H9 (cell line): ENCODE data around the gene F2. TPM values are rescaled to one million over a fixed set of nuclear protein-coding genes. Genes with fewer than 3 reads are reported as not detected.

Experiments
- DNase-seq: peaks from one replicate; pipeline ENCODE4 v3.0.0-alpha.2; 2017
- H2AFZ ChIP-seq: one replicate; pipeline ENCODE4 v1.6.1; 2013; ENCODE audit warnings: mild to moderate bottlenecking, low read length, control low read depth, moderate library complexity
- H2AK5ac ChIP-seq: 2 replicates; pipeline ENCODE4 v1.6.1; 2013; ENCODE audit warnings: low read length, control low read depth, mixed read lengths; ENCODE audit not compliant: insufficient read length
- H2BK120ac ChIP-seq: one replicate; pipeline ENCODE4 v1.6.1; 2013; ENCODE audit warnings: low read depth, mild to moderate bottlenecking, low read length, control low read depth, inconsistent platforms; ENCODE audit not compliant: poor library complexity, severe bottlenecking
- H2BK12ac ChIP-seq: 2 replicates; pipeline ENCODE4 v1.6.1; 2013; ENCODE audit warnings: low read length, control low read depth, mixed read lengths, low read depth; ENCODE audit not compliant: insufficient read length
- H2BK15ac ChIP-seq: 2 replicates; pipeline ENCODE4 v1.6.1; 2013; ENCODE audit warnings: low read depth, low read length, control low read depth
- H2BK20ac ChIP-seq: one replicate; pipeline ENCODE4 v1.6.1; 2013; ENCODE audit warnings: low read depth, mild to moderate bottlenecking, low read length, control low read depth, inconsistent platforms; ENCODE audit not compliant: poor library complexity, severe bottlenecking
- H2BK5ac ChIP-seq: 2 replicates; pipeline ENCODE4 v1.6.1; 2013; ENCODE audit warnings: low read length, control low read depth, mixed read lengths; ENCODE audit not compliant: insufficient read length
- H3K14ac ChIP-seq: 2 replicates; pipeline ENCODE4 v1.6.1; 2013; ENCODE audit warnings: low read length, control low read depth; ENCODE audit not compliant: insufficient read depth
- H3K18ac ChIP-seq: 2 replicates; pipeline ENCODE4 v1.6.1; 2013; ENCODE audit warnings: low read depth, mild to moderate bottlenecking, mixed read lengths, low read length, control low read depth; ENCODE audit not compliant: insufficient read length
- H3K23ac ChIP-seq: 2 replicates; pipeline ENCODE4 v1.6.1; 2013; ENCODE audit warnings: low read length, control low read depth, mixed read lengths, low read depth; ENCODE audit not compliant: insufficient read length
- H3K23me2 ChIP-seq: 2 replicates; pipeline ENCODE4 v1.6.1; 2013; ENCODE audit warnings: low read depth, mild to moderate bottlenecking, mixed read lengths, low read length, control low read depth; ENCODE audit not compliant: insufficient read length, poor library complexity, severe bottlenecking
- H3K27ac ChIP-seq: 2 replicates; pipeline ENCODE4 v1.5.1; 2013; ENCODE audit warnings: low read length, control low read depth, mixed read lengths, low read depth; ENCODE audit not compliant: insufficient read length
- H3K27me3 ChIP-seq: 2 replicates; pipeline ENCODE4 v1.6.1; 2013; ENCODE audit warnings: low read length, control low read depth, inconsistent platforms; ENCODE audit not compliant: insufficient read depth
- H3K4ac ChIP-seq: 2 replicates; pipeline ENCODE4 v1.6.1; 2013; ENCODE audit warnings: low read depth, mild to moderate bottlenecking, control low read depth, inconsistent platforms, low read length, moderate library complexity
- H3K4me1 ChIP-seq: 2 replicates; pipeline ENCODE4 v1.6.1; 2013; ENCODE audit warnings: low read length, control low read depth, inconsistent platforms; ENCODE audit not compliant: insufficient read depth
- H3K4me2 ChIP-seq: 2 replicates; pipeline ENCODE4 v1.6.1; 2013; ENCODE audit warnings: low read length, control low read depth, mixed read lengths; ENCODE audit not compliant: insufficient read length, insufficient read depth
- H3K56ac ChIP-seq: 2 replicates; pipeline ENCODE4 v1.6.1; 2013; ENCODE audit warnings: low read depth, mild to moderate bottlenecking, mixed read lengths, low read length, control low read depth; ENCODE audit not compliant: insufficient read length
- H3K79me1 ChIP-seq: 2 replicates; pipeline ENCODE4 v1.6.1; 2013; ENCODE audit warnings: low read depth, mild to moderate bottlenecking, moderate library complexity, low read length, control low read depth, inconsistent platforms; ENCODE audit not compliant: insufficient read depth, poor library complexity, severe bottlenecking
- H3K79me2 ChIP-seq: 2 replicates; pipeline ENCODE4 v1.6.1; 2013; ENCODE audit warnings: low read length, control low read depth, inconsistent platforms; ENCODE audit not compliant: insufficient read depth
- H3K9ac ChIP-seq: 2 replicates; pipeline ENCODE4 v1.6.1; 2013; ENCODE audit warnings: low read length, control low read depth, mixed read lengths; ENCODE audit not compliant: insufficient read length; ENCODE audit errors: extremely low read depth
- H3K9me3 ChIP-seq: one replicate; pipeline ENCODE4 v1.6.1; 2013; ENCODE audit warnings: low read depth, low read length, inconsistent platforms; ENCODE audit not compliant: control insufficient read depth
- H3T11ph ChIP-seq: one replicate; pipeline ENCODE4 v1.6.1; 2013; ENCODE audit warnings: mild to moderate bottlenecking, low read length, control low read depth, inconsistent platforms
- H4K20me1 ChIP-seq: one replicate; pipeline ENCODE4 v1.6.1; 2013; ENCODE audit not compliant: control insufficient read depth, insufficient read length, insufficient read depth
- H4K5ac ChIP-seq: 2 replicates; pipeline ENCODE4 v1.6.1; 2013; ENCODE audit warnings: low read depth, mild to moderate bottlenecking, mixed read lengths, low read length, control low read depth; ENCODE audit not compliant: insufficient read length
- H4K8ac ChIP-seq: replicated peaks from 2 replicates; pipeline ENCODE4 v1.6.1; 2013; ENCODE audit warnings: low read length, control low read depth, mixed read lengths, low read depth; ENCODE audit not compliant: insufficient read length
- H4K91ac ChIP-seq: 2 replicates; pipeline ENCODE4 v1.6.1; 2013; ENCODE audit warnings: low read depth, mild to moderate bottlenecking, moderate library complexity, mixed read lengths, low read length, control low read depth; ENCODE audit not compliant: insufficient read length
- H3K27ac Mint-ChIP-seq, 3 experiments: 2 replicates in 2 of 3; 3 replicates in 1 of 3; pipeline ENCODE4 v1.8.0; 2020 to 2021; ENCODE audit warnings: mixed read lengths in 3 of 3, mild to moderate bottlenecking in 1 of 3, moderate library complexity in 1 of 3
- H3K27me3 Mint-ChIP-seq: 2 replicates; pipeline ENCODE4 v1.8.0; 2021; ENCODE audit warnings: low read depth, mild to moderate bottlenecking, moderate library complexity, mixed read lengths
- H3K36me3 Mint-ChIP-seq, 3 experiments: 2 replicates in 2 of 3; 3 replicates in 1 of 3; pipeline ENCODE4 v1.8.0; 2020 to 2021; ENCODE audit warnings: low read depth in 3 of 3, mixed read lengths in 3 of 3; ENCODE audit not compliant: insufficient read depth in 1 of 3
- H3K4me1 Mint-ChIP-seq, 2 experiments: 2 replicates each; pipeline ENCODE4 v1.8.0; 2020; ENCODE audit warnings: mixed read lengths in 2 of 2
- H3K4me3 Mint-ChIP-seq, 2 experiments: 2 replicates in 1 of 2; 3 replicates in 1 of 2; pipeline ENCODE4 v1.8.0; 2020 to 2021; ENCODE audit warnings: mild to moderate bottlenecking in 2 of 2, mixed read lengths in 2 of 2, moderate library complexity in 1 of 2
- H3K9me3 Mint-ChIP-seq, 2 experiments: 2 replicates in 1 of 2; 3 replicates in 1 of 2; pipeline ENCODE4 v1.8.0; 2020; ENCODE audit warnings: mild to moderate bottlenecking in 2 of 2, mixed read lengths in 2 of 2, moderate library complexity in 1 of 2
- WGBS: extraction: QIAGEN DNeasy Blood & Tissue Kit; methylation state at CpG from one replicate; pipeline ENCODE4 v1.1.7; 2013; ENCODE audit warnings: missing lambda C conversion rate, low lambda C conversion rate, mixed read lengths; ENCODE audit not compliant: insufficient read length; ENCODE audit errors: extremely low coverage; 5-methylcytosine and 5-hydroxymethylcytosine counted together
- total RNA-seq: library from RNA; stranded (reverse); gene quantifications from 2 replicates; pipeline ENCODE4 v1.2.1, GENCODE V29; 2021
- TF ChIP-seq, protein P1 (sequence below): fragments of 200-600 bp; sonication (generic); conservative IDR thresholded peaks from 3 replicates; pipeline ENCODE4 v1.8.0; 2021; ENCODE audit warnings: antibody characterized with exemption, mild to moderate bottlenecking

The F2 gene
- total RNA-seq, 1 experiment from 2014 or later = not detected

DNA sequence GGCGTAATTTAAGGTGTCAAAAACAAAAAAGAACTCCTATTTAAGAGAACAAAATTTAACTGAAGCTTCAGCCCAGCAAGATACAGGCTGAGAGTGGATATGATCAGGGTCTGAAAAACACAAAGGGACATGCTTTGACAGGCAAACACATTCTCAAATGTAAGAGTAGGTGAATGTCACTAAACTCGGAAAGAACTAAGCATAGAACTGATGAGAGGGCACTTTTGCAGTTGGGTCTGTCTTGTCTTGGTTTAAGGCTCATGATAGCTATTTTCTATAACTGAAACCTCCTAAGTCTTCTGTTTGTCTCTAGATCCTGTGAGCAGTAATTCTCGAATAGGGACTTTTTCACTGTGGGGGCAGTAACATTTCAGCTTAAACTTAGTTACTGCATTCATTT, 27.0 kb downstream of the F2 start:
- Histone ChIP-seq H3T11ph (no peak overlapping the region), H3K9ac (no peak overlapping the region), H2BK120ac (no peak overlapping the region), H2BK15ac (no peak overlapping the region), H3K56ac (no peak overlapping the region), H4K5ac (no peak overlapping the region), H3K4me2 (no peak overlapping the region), H3K4me1 (no peaks in the 10 kb centered on the region), H2AK5ac (no peak overlapping the region), H3K18ac (no peak overlapping the region), H3K9me3 (no peaks in the 10 kb centered on the region), H4K20me1 (no peaks in the 10 kb centered on the region), H4K91ac (no peak overlapping the region), H2BK5ac (no peak overlapping the region), H3K23ac (no peak overlapping the region), H3K4ac (no peak overlapping the region), H2BK20ac (no peak overlapping the region), H3K14ac (no peak overlapping the region), H2AFZ (no peak overlapping the region), H3K27me3 (no peaks in the 10 kb centered on the region), H2BK12ac (no peak overlapping the region), H3K79me2 (no peaks in the 10 kb centered on the region), H3K23me2 (no peaks in the 10 kb centered on the region), H3K79me1 (no peaks in the 10 kb centered on the region), H4K8ac (no peak overlapping the region), H3K27ac (no peak overlapping the region)
- no peak overlapping the region; a peak in 1 of 7 replicates for H3K27ac Mint-ChIP-seq
- no peak for DNase-seq
- no peak overlapping the region for H3K4me3 Mint-ChIP-seq
- H3K9me3 Mint-ChIP-seq = no peaks in the 10 kb centered on the region
- H3K4me1 Mint-ChIP-seq = peaks cover 0 to 2% of the 10 kb centered on the region in 2 experiments; a peak in 2 of 4 replicates
- no peaks in the 10 kb centered on the region for H3K27me3 Mint-ChIP-seq
- TF ChIP-seq, protein P1, sequence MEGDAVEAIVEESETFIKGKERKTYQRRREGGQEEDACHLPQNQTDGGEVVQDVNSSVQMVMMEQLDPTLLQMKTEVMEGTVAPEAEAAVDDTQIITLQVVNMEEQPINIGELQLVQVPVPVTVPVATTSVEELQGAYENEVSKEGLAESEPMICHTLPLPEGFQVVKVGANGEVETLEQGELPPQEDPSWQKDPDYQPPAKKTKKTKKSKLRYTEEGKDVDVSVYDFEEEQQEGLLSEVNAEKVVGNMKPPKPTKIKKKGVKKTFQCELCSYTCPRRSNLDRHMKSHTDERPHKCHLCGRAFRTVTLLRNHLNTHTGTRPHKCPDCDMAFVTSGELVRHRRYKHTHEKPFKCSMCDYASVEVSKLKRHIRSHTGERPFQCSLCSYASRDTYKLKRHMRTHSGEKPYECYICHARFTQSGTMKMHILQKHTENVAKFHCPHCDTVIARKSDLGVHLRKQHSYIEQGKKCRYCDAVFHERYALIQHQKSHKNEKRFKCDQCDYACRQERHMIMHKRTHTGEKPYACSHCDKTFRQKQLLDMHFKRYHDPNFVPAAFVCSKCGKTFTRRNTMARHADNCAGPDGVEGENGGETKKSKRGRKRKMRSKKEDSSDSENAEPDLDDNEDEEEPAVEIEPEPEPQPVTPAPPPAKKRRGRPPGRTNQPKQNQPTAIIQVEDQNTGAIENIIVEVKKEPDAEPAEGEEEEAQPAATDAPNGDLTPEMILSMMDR = no peak
- no CpG with 5 or more reads among the region's 3 CpGs for WGBS
- peaks cover 63 to 90% (median 83%) of the 10 kb centered on the region in 3 experiments; a peak in 6 of 7 replicates for H3K36me3 Mint-ChIP-seq
